GM23338 (cell line): ENCODE measurements around the gene APBA1. TPM values are rescaled to one million over a fixed set of nuclear protein-coding genes. Genes with fewer than 3 reads are reported as not detected.

ENCODE experiments used
- ATAC-seq: fragments of 200-7000 bp; cut with Tn5 transposase; 3 replicates; pipeline ENCODE4 v1.9.1; 2020
- DNase-seq: peaks from one replicate; pipeline ENCODE4 v3.0.0-alpha.2; 2015; ENCODE audit warnings: low spot score
- H2AFZ ChIP-seq: fragments of 200-600 bp; sonication (generic); 2 replicates; pipeline ENCODE4 v1.8.0; 2016; ENCODE audit warnings: antibody characterized with exemption, mild to moderate bottlenecking, moderate library complexity
- H3F3A ChIP-seq: fragments of 200-600 bp; sonication (generic); replicated peaks from 2 replicates; pipeline ENCODE4 v1.8.0; 2017; ENCODE audit warnings: antibody characterized with exemption, mixed run types, low read depth
- H3K27ac ChIP-seq: fragments of 200-600 bp; sonication (generic); 2 replicates; pipeline ENCODE4 v1.6.1; 2016; ENCODE audit warnings: low read depth
- H3K27me3 ChIP-seq: fragments of 200-600 bp; sonication (generic); 2 replicates; pipeline ENCODE4 v1.8.0; 2016; ENCODE audit warnings: mild to moderate bottlenecking, mixed run types, moderate library complexity; ENCODE audit not compliant: insufficient read depth
- H3K36me3 ChIP-seq: fragments of 200-600 bp; sonication (generic); 2 replicates; pipeline ENCODE4 v1.8.0; 2016; ENCODE audit warnings: mild to moderate bottlenecking; ENCODE audit not compliant: insufficient read depth
- H3K4me1 ChIP-seq: fragments of 200-600 bp; sonication (generic); 2 replicates; pipeline ENCODE4 v1.8.0; 2016; ENCODE audit warnings: mild to moderate bottlenecking, moderate library complexity; ENCODE audit not compliant: insufficient read depth
- H3K4me2 ChIP-seq: fragments of 200-600 bp; sonication (generic); 2 replicates; pipeline ENCODE4 v1.7.1; 2017; ENCODE audit warnings: mixed run types
- H3K4me3 ChIP-seq: fragments of 200-600 bp; sonication (generic); 2 replicates; pipeline ENCODE4 v1.6.1; 2016; ENCODE audit warnings: mixed run types
- H3K79me2 ChIP-seq: fragments of 200-600 bp; sonication (generic); replicated peaks from 2 replicates; pipeline ENCODE4 v1.8.0; 2017; ENCODE audit warnings: mild to moderate bottlenecking; ENCODE audit not compliant: insufficient read depth
- H3K9me2 ChIP-seq: fragments of 200-600 bp; sonication (generic); 2 replicates; pipeline ENCODE4 v1.8.0; 2017; ENCODE audit not compliant: insufficient read depth
- H4K20me1 ChIP-seq: fragments of 200-600 bp; sonication (generic); replicated peaks from 2 replicates; pipeline ENCODE4 v1.8.0; 2017; ENCODE audit warnings: mild to moderate bottlenecking; ENCODE audit not compliant: insufficient read depth
- H3K27ac Mint-ChIP-seq: 2 replicates; pipeline ENCODE4 v1.8.0; 2020; ENCODE audit warnings: inconsistent platforms, mild to moderate bottlenecking, moderate library complexity, mixed read lengths
- H3K27me3 Mint-ChIP-seq: 3 replicates; pipeline ENCODE4 v1.8.0; 2022; ENCODE audit warnings: low read depth, mild to moderate bottlenecking, moderate library complexity, mixed read lengths, inconsistent platforms; ENCODE audit not compliant: insufficient read depth, poor library complexity
- H3K36me3 Mint-ChIP-seq: 3 replicates; pipeline ENCODE4 v1.8.0; 2021; ENCODE audit warnings: low read depth, mild to moderate bottlenecking, inconsistent platforms, moderate library complexity, mixed read lengths
- H3K4me1 Mint-ChIP-seq: 3 replicates; pipeline ENCODE4 v1.8.0; 2020; ENCODE audit warnings: mild to moderate bottlenecking, inconsistent platforms, mixed read lengths
- H3K4me3 Mint-ChIP-seq: 3 replicates; pipeline ENCODE4 v1.8.0; 2021; ENCODE audit warnings: moderate library complexity, mild to moderate bottlenecking, inconsistent platforms, mixed read lengths
- H3K9me3 Mint-ChIP-seq: 3 replicates; pipeline ENCODE4 v1.8.0; 2020; ENCODE audit warnings: moderate library complexity, mild to moderate bottlenecking, inconsistent platforms, mixed read lengths
- CREB1 ChIP-seq: fragments of 250-450 bp; sonication (Bioruptor Pico); IDR thresholded peaks from 2 replicates; pipeline ENCODE4 v1.5.0; 2020; ENCODE audit warnings: low read depth, mild to moderate bottlenecking, moderate library complexity
- CTCF ChIP-seq, 2 experiments: fragments of 200-600 bp in 1 of 2; sonication (generic) in 1 of 2; conservative IDR thresholded peaks; 2 replicates each; pipeline versions ENCODE4 v1.5.1 to v1.6.1; 2016 to 2017; ENCODE audit warnings: antibody characterized with exemption in 2 of 2, low read depth in 2 of 2, mild to moderate bottlenecking in 2 of 2, moderate library complexity in 1 of 2
- EZH2phosphoT487 ChIP-seq: fragments of 200-600 bp; sonication (generic); IDR thresholded peaks from one replicate; pipeline ENCODE4 v1.8.1; 2018; ENCODE audit warnings: antibody characterized with exemption; ENCODE audit not compliant: unreplicated experiment
- JUNB ChIP-seq: IDR thresholded peaks from one replicate; pipeline ENCODE4 v1.6.1; 2016; ENCODE audit warnings: antibody characterized with exemption; ENCODE audit not compliant: unreplicated experiment
- NANOG ChIP-seq: IDR thresholded peaks from 2 replicates; pipeline ENCODE4 v1.6.1; 2016; ENCODE audit warnings: antibody characterized with exemption, borderline replicate concordance
- POLR2AphosphoS5 ChIP-seq: IDR thresholded peaks from 2 replicates; pipeline ENCODE4 v1.6.1; 2016; ENCODE audit warnings: antibody characterized with exemption, low read depth
- REST ChIP-seq: IDR thresholded peaks from one replicate; pipeline ENCODE4 v1.6.1; 2018; ENCODE audit warnings: antibody characterized with exemption; ENCODE audit not compliant: unreplicated experiment
- STAT1 ChIP-seq: IDR thresholded peaks from one replicate; pipeline ENCODE4 v1.6.1; 2016; ENCODE audit warnings: antibody characterized with exemption; ENCODE audit not compliant: unreplicated experiment
- ZNF114 ChIP-seq: fragments of 250-450 bp; sonication (Bioruptor Pico); IDR thresholded peaks from 2 replicates; pipeline ENCODE4 v1.5.0; 2020; ENCODE audit warnings: mild to moderate bottlenecking, moderate library complexity
- ZNF331 ChIP-seq: fragments of 250-450 bp; sonication (Bioruptor Pico); IDR thresholded peaks from 2 replicates; pipeline ENCODE4 v1.5.0; 2020; ENCODE audit warnings: low read depth, mild to moderate bottlenecking, moderate library complexity
- polyA plus RNA-seq: library from polyadenylated mRNA; unstranded; fragments of >200 nt; fragmentation: Nextera tagmentation; extraction: Ambion mirVana; gene quantifications from 2 replicates; pipeline ENCODE4 v1.2.1, GENCODE V29; 2016
- total RNA-seq: library from RNA; depleted of rRNA; stranded (reverse); fragments of >200 nt; shearing (Covaris generic); gene quantifications from 2 replicates; pipeline ENCODE4 v1.2.3, GENCODE V29; 2014

Gene APBA1
- total and polyA plus RNA-seq, 2 experiments from 2014 or later: 0.26 to 1.0 TPM

GRCh38 chr9:69572611-69573010 is 99.6 kb downstream of the APBA1 start:
- no peaks in the 10 kb centered on the region for H3K9me3 Mint-ChIP-seq
- peaks cover 4% of the 10 kb centered on the region; the same call in 1 of the 3 replicates for H3K4me1 Mint-ChIP-seq
- H3K4me3 Mint-ChIP-seq: no peak overlapping the region
- no peaks in the 10 kb centered on the region for H3K79me2 ChIP-seq
- H3K4me1 ChIP-seq: no peaks in the 10 kb centered on the region
- DNase-seq (no peak), ATAC-seq (no peak)
- peak overlapping the region; percentile 56; the same call in 1 of the 2 replicates for H2AFZ ChIP-seq
- no peaks in the 10 kb centered on the region; the same call in 1 of the 2 replicates for H4K20me1 ChIP-seq
- no peaks in the 10 kb centered on the region for H3K36me3 Mint-ChIP-seq
- H3K4me2 ChIP-seq: no peak overlapping the region
- H3K27ac Mint-ChIP-seq: no peak overlapping the region
- H3K27me3 Mint-ChIP-seq: no peaks in the 10 kb centered on the region
- H3K27me3 ChIP-seq: no peaks in the 10 kb centered on the region
- no peak for TF ChIP-seq CTCF (conservative IDR thresholded peaks at IDR 0.05; ENCODE audit: low read depth in 2 of 2)
- no peak for TF ChIP-seq STAT1
- no peak for TF ChIP-seq JUNB
- no peak for TF ChIP-seq ZNF331
- no peak for TF ChIP-seq REST
- no peak for TF ChIP-seq CREB1 (CRISPR knock-in tag)
- H3F3A ChIP-seq: no peaks in the 10 kb centered on the region
- H3K27ac ChIP-seq: no peak overlapping the region
- H3K4me3 ChIP-seq: no peak overlapping the region
- H3K36me3 ChIP-seq: no peaks in the 10 kb centered on the region
- H3K9me2 ChIP-seq: no peaks in the 10 kb centered on the region

- Histone ChIP-seq H3K4me2 (no peak overlapping the region), H3K79me2 (no peaks in the 10 kb centered on the region), H3K27me3 (no peaks in the 10 kb centered on the region), H3K9me2 (no peaks in the 10 kb centered on the region), H4K20me1 (no peaks in the 10 kb centered on the region; the same call in 1 of the 2 replicates), H3K4me1 (no peaks in the 10 kb centered on the region), H3K27ac (no peak overlapping the region), H3F3A (no peaks in the 10 kb centered on the region), H3K36me3 (no peaks in the 10 kb centered on the region), H3K4me3 (no peak overlapping the region), H2AFZ (no peak overlapping the region)
- H3K27me3 Mint-ChIP-seq: peaks cover 3% of the 10 kb centered on the region
- no peak for ATAC-seq
- no peaks in the 10 kb centered on the region for H3K36me3 Mint-ChIP-seq
- no peak overlapping the region for H3K27ac Mint-ChIP-seq
- H3K4me1 Mint-ChIP-seq: peaks cover 4% of the 10 kb centered on the region; the same call in 1 of the 3 replicates
- no peaks in the 10 kb centered on the region for H3K9me3 Mint-ChIP-seq
- H3K4me3 Mint-ChIP-seq: no peak overlapping the region
- DNase-seq: no peak
- no peak for TF ChIP-seq EZH2phosphoT487
- no peak for TF ChIP-seq POLR2AphosphoS5
- no peak for TF ChIP-seq REST
- TF ChIP-seq CTCF (conservative IDR thresholded peaks at IDR 0.05; ENCODE audit: low read depth in 2 of 2): no peak
- no peak for TF ChIP-seq NANOG
- no peak for TF ChIP-seq ZNF114 (CRISPR knock-in tag)
Measured at GRCh38 chr9:69571032-69571431, 101.1 kb downstream of the APBA1 start.
